H9 (cell line): ENCODE measurements around the gene C14orf132. TPM values are rescaled to one million over a fixed set of nuclear protein-coding genes. Genes with fewer than 3 reads are reported as not detected.

Experiments used
- DNase-seq: peaks from one replicate; pipeline ENCODE4 v3.0.0-alpha.2; 2017
- H2AFZ ChIP-seq: one replicate; pipeline ENCODE4 v1.6.1; 2013; ENCODE audit warnings: mild to moderate bottlenecking, low read length, control low read depth, moderate library complexity
- H2AK5ac ChIP-seq: 2 replicates; pipeline ENCODE4 v1.6.1; 2013; ENCODE audit warnings: low read length, control low read depth, mixed read lengths; ENCODE audit not compliant: insufficient read length
- H2BK120ac ChIP-seq: one replicate; pipeline ENCODE4 v1.6.1; 2013; ENCODE audit warnings: low read depth, mild to moderate bottlenecking, low read length, control low read depth, inconsistent platforms; ENCODE audit not compliant: poor library complexity, severe bottlenecking
- H2BK12ac ChIP-seq: 2 replicates; pipeline ENCODE4 v1.6.1; 2013; ENCODE audit warnings: low read length, control low read depth, mixed read lengths, low read depth; ENCODE audit not compliant: insufficient read length
- H2BK15ac ChIP-seq: 2 replicates; pipeline ENCODE4 v1.6.1; 2013; ENCODE audit warnings: low read depth, low read length, control low read depth
- H2BK20ac ChIP-seq: one replicate; pipeline ENCODE4 v1.6.1; 2013; ENCODE audit warnings: low read depth, mild to moderate bottlenecking, low read length, control low read depth, inconsistent platforms; ENCODE audit not compliant: poor library complexity, severe bottlenecking
- H2BK5ac ChIP-seq: 2 replicates; pipeline ENCODE4 v1.6.1; 2013; ENCODE audit warnings: low read length, control low read depth, mixed read lengths; ENCODE audit not compliant: insufficient read length
- H3K14ac ChIP-seq: 2 replicates; pipeline ENCODE4 v1.6.1; 2013; ENCODE audit warnings: low read length, control low read depth; ENCODE audit not compliant: insufficient read depth
- H3K18ac ChIP-seq: 2 replicates; pipeline ENCODE4 v1.6.1; 2013; ENCODE audit warnings: low read depth, mild to moderate bottlenecking, mixed read lengths, low read length, control low read depth; ENCODE audit not compliant: insufficient read length
- H3K23ac ChIP-seq: 2 replicates; pipeline ENCODE4 v1.6.1; 2013; ENCODE audit warnings: low read length, control low read depth, mixed read lengths, low read depth; ENCODE audit not compliant: insufficient read length
- H3K23me2 ChIP-seq: 2 replicates; pipeline ENCODE4 v1.6.1; 2013; ENCODE audit warnings: low read depth, mild to moderate bottlenecking, mixed read lengths, low read length, control low read depth; ENCODE audit not compliant: insufficient read length, poor library complexity, severe bottlenecking
- H3K27ac ChIP-seq: 2 replicates; pipeline ENCODE4 v1.5.1; 2013; ENCODE audit warnings: low read length, control low read depth, mixed read lengths, low read depth; ENCODE audit not compliant: insufficient read length
- H3K27me3 ChIP-seq: 2 replicates; pipeline ENCODE4 v1.6.1; 2013; ENCODE audit warnings: low read length, control low read depth, inconsistent platforms; ENCODE audit not compliant: insufficient read depth
- H3K4ac ChIP-seq: 2 replicates; pipeline ENCODE4 v1.6.1; 2013; ENCODE audit warnings: low read depth, mild to moderate bottlenecking, control low read depth, inconsistent platforms, low read length, moderate library complexity
- H3K4me1 ChIP-seq: 2 replicates; pipeline ENCODE4 v1.6.1; 2013; ENCODE audit warnings: low read length, control low read depth, inconsistent platforms; ENCODE audit not compliant: insufficient read depth
- H3K4me2 ChIP-seq: 2 replicates; pipeline ENCODE4 v1.6.1; 2013; ENCODE audit warnings: low read length, control low read depth, mixed read lengths; ENCODE audit not compliant: insufficient read length, insufficient read depth
- H3K56ac ChIP-seq: 2 replicates; pipeline ENCODE4 v1.6.1; 2013; ENCODE audit warnings: low read depth, mild to moderate bottlenecking, mixed read lengths, low read length, control low read depth; ENCODE audit not compliant: insufficient read length
- H3K79me1 ChIP-seq: 2 replicates; pipeline ENCODE4 v1.6.1; 2013; ENCODE audit warnings: low read depth, mild to moderate bottlenecking, moderate library complexity, low read length, control low read depth, inconsistent platforms; ENCODE audit not compliant: insufficient read depth, poor library complexity, severe bottlenecking
- H3K79me2 ChIP-seq: 2 replicates; pipeline ENCODE4 v1.6.1; 2013; ENCODE audit warnings: low read length, control low read depth, inconsistent platforms; ENCODE audit not compliant: insufficient read depth
- H3K9ac ChIP-seq: 2 replicates; pipeline ENCODE4 v1.6.1; 2013; ENCODE audit warnings: low read length, control low read depth, mixed read lengths; ENCODE audit not compliant: insufficient read length; ENCODE audit errors: extremely low read depth
- H3K9me3 ChIP-seq: one replicate; pipeline ENCODE4 v1.6.1; 2013; ENCODE audit warnings: low read depth, low read length, inconsistent platforms; ENCODE audit not compliant: control insufficient read depth
- H3T11ph ChIP-seq: one replicate; pipeline ENCODE4 v1.6.1; 2013; ENCODE audit warnings: mild to moderate bottlenecking, low read length, control low read depth, inconsistent platforms
- H4K20me1 ChIP-seq: one replicate; pipeline ENCODE4 v1.6.1; 2013; ENCODE audit not compliant: control insufficient read depth, insufficient read length, insufficient read depth
- H4K5ac ChIP-seq: 2 replicates; pipeline ENCODE4 v1.6.1; 2013; ENCODE audit warnings: low read depth, mild to moderate bottlenecking, mixed read lengths, low read length, control low read depth; ENCODE audit not compliant: insufficient read length
- H4K8ac ChIP-seq: replicated peaks from 2 replicates; pipeline ENCODE4 v1.6.1; 2013; ENCODE audit warnings: low read length, control low read depth, mixed read lengths, low read depth; ENCODE audit not compliant: insufficient read length
- H4K91ac ChIP-seq: 2 replicates; pipeline ENCODE4 v1.6.1; 2013; ENCODE audit warnings: low read depth, mild to moderate bottlenecking, moderate library complexity, mixed read lengths, low read length, control low read depth; ENCODE audit not compliant: insufficient read length
- H3K27ac Mint-ChIP-seq, 3 experiments: 2 replicates in 2 of 3; 3 replicates in 1 of 3; pipeline ENCODE4 v1.8.0; 2020 to 2021; ENCODE audit warnings: mixed read lengths in 3 of 3, mild to moderate bottlenecking in 1 of 3, moderate library complexity in 1 of 3
- H3K27me3 Mint-ChIP-seq: 2 replicates; pipeline ENCODE4 v1.8.0; 2021; ENCODE audit warnings: low read depth, mild to moderate bottlenecking, moderate library complexity, mixed read lengths
- H3K36me3 Mint-ChIP-seq, 3 experiments: 2 replicates in 2 of 3; 3 replicates in 1 of 3; pipeline ENCODE4 v1.8.0; 2020 to 2021; ENCODE audit warnings: low read depth in 3 of 3, mixed read lengths in 3 of 3; ENCODE audit not compliant: insufficient read depth in 1 of 3
- H3K4me1 Mint-ChIP-seq, 2 experiments: 2 replicates each; pipeline ENCODE4 v1.8.0; 2020; ENCODE audit warnings: mixed read lengths in 2 of 2
- H3K4me3 Mint-ChIP-seq, 2 experiments: 2 replicates in 1 of 2; 3 replicates in 1 of 2; pipeline ENCODE4 v1.8.0; 2020 to 2021; ENCODE audit warnings: mild to moderate bottlenecking in 2 of 2, mixed read lengths in 2 of 2, moderate library complexity in 1 of 2
- H3K9me3 Mint-ChIP-seq, 2 experiments: 2 replicates in 1 of 2; 3 replicates in 1 of 2; pipeline ENCODE4 v1.8.0; 2020; ENCODE audit warnings: mild to moderate bottlenecking in 2 of 2, mixed read lengths in 2 of 2, moderate library complexity in 1 of 2
- CTCF ChIP-seq: fragments of 200-600 bp; sonication (generic); conservative IDR thresholded peaks from 3 replicates; pipeline ENCODE4 v1.8.0; 2021; ENCODE audit warnings: antibody characterized with exemption, mild to moderate bottlenecking
- WGBS: extraction: QIAGEN DNeasy Blood & Tissue Kit; methylation state at CpG from one replicate; pipeline ENCODE4 v1.1.7; 2013; ENCODE audit warnings: missing lambda C conversion rate, low lambda C conversion rate, mixed read lengths; ENCODE audit not compliant: insufficient read length; ENCODE audit errors: extremely low coverage; 5-methylcytosine and 5-hydroxymethylcytosine counted together
- total RNA-seq: library from RNA; stranded (reverse); gene quantifications from 2 replicates; pipeline ENCODE4 v1.2.1, GENCODE V29; 2021

C14orf132 gene
- total RNA-seq, 1 experiment from 2014 or later, result 5.7 TPM

GRCh38 chr14:96054661-96055060 lies 15.5 kb downstream of the C14orf132 start:
- H3K9ac ChIP-seq, result no peak overlapping the region

More at GRCh38 chr14:96054661-96055060, 15.5 kb downstream of the C14orf132 start:
- H4K8ac ChIP-seq, result no peak overlapping the region
- no peak overlapping the region for H2AFZ ChIP-seq
- H4K20me1 ChIP-seq, result no peaks in the 10 kb centered on the region
- H3K27me3 ChIP-seq, result no peaks in the 10 kb centered on the region
- no peak overlapping the region for H3K56ac ChIP-seq
- H3K18ac ChIP-seq, result no peak overlapping the region
- no peak for DNase-seq
- no peaks in the 10 kb centered on the region for H3K27me3 Mint-ChIP-seq
- H3K9me3 Mint-ChIP-seq, result no peaks in the 10 kb centered on the region
- H2BK20ac ChIP-seq, result no peak overlapping the region
- no peak overlapping the region for H2BK15ac ChIP-seq
- no peak overlapping the region for H3T11ph ChIP-seq
- no peak overlapping the region for H3K4ac ChIP-seq
- H2BK5ac ChIP-seq, result no peak overlapping the region
- peak overlapping the region in 1 of 3 experiments; percentile 57; a peak in 1 of 7 replicates for H3K27ac Mint-ChIP-seq
- H4K91ac ChIP-seq, result no peak overlapping the region
- no peak overlapping the region for H3K14ac ChIP-seq
- H4K5ac ChIP-seq, result no peak overlapping the region
- peaks cover 0 to 11% (median 3%) of the 10 kb centered on the region in 3 experiments; a peak in 3 of 7 replicates for H3K36me3 Mint-ChIP-seq
- no peak overlapping the region for H3K4me2 ChIP-seq
- WGBS, result no CpG with 5 or more reads among the region's 2 CpGs
- no peak overlapping the region for H2AK5ac ChIP-seq
- no peak overlapping the region for H3K27ac ChIP-seq
- H3K4me1 ChIP-seq, result no peaks in the 10 kb centered on the region
- H2BK120ac ChIP-seq, result no peak overlapping the region
- no peak overlapping the region for H3K4me3 Mint-ChIP-seq
- no peaks in the 10 kb centered on the region for H3K79me1 ChIP-seq
- H3K79me2 ChIP-seq, result no peaks in the 10 kb centered on the region
- no peak for TF ChIP-seq CTCF
- H3K4me1 Mint-ChIP-seq, result peaks cover 2 to 21% of the 10 kb centered on the region in 2 experiments
- H3K9me3 ChIP-seq, result no peaks in the 10 kb centered on the region
- no peak overlapping the region for H2BK12ac ChIP-seq
- no peak overlapping the region for H3K23ac ChIP-seq
- no peaks in the 10 kb centered on the region for H3K23me2 ChIP-seq
